ENCODE data around the gene NOXRED1.

Gene NOXRED1

GRCh38 chr14:77407158-77407557 is 16.2 kb downstream of the NOXRED1 start:
- no peak for DNase-seq

GRCh38 chr14:77406718-77407117 is 16.6 kb downstream of the NOXRED1 start:
- DNase-seq, result no peak

- no peak for DNase-seq
Measured at GRCh38 chr14:77406086-77406485, 17.2 kb downstream of the NOXRED1 start.

- DNase-seq, result no peak
Measured at GRCh38 chr14:77403768-77404167, 19.6 kb downstream of the NOXRED1 start.

- no peak for DNase-seq
Measured at GRCh38 chr14:77400216-77400615, 23.1 kb downstream of the NOXRED1 start.

GRCh38 chr14:77390188-77390587 is 33.1 kb downstream of the NOXRED1 start:
- no peak for DNase-seq

- no peak for DNase-seq
Measured at GRCh38 chr14:77378701-77379100, 44.6 kb downstream of the NOXRED1 start.

GRCh38 chr14:77377502-77377844 is 45.9 kb downstream of the NOXRED1 start:
- no peak for DNase-seq

GRCh38 chr14:77376771-77377501 is 46.4 kb downstream of the NOXRED1 start, which contains the start of the genes SAMD15 and TMED8:
Gene SAMD15 (plus strand): TSS chr14:77377379. CDS start chr14:77377419, 40 bp downstream.
Gene TMED8 (minus strand): TSS chr14:77377094. CDS start chr14:77377053, 41 bp downstream.
- DNase-seq, result peak; percentile 79

- DNase-seq, result peak; percentile 24
Measured at GRCh38 chr14:77375973-77376770, 47.2 kb downstream of the NOXRED1 start.

- DNase-seq, result no peak
Measured at GRCh38 chr14:77375164-77375950, 48.0 kb downstream of the NOXRED1 start.

GRCh38 chr14:77372304-77372841 is 51.0 kb downstream of the NOXRED1 start:
- no peak for DNase-seq

- no peak for DNase-seq
Measured at GRCh38 chr14:77369285-77369684, 54.0 kb downstream of the NOXRED1 start.

GRCh38 chr14:77364146-77364545 is 59.2 kb downstream of the NOXRED1 start:
- DNase-seq, result no peak

GRCh38 chr14:77359626-77360025 is 63.7 kb downstream of the NOXRED1 start:
- no peak for DNase-seq

- no peak for DNase-seq
Measured at GRCh38 chr14:77356899-77357298, 66.4 kb downstream of the NOXRED1 start.

GRCh38 chr14:77355811-77356210 is 67.5 kb downstream of the NOXRED1 start:
- DNase-seq, result no peak

- no peak for DNase-seq
Measured at GRCh38 chr14:77353469-77354141, 69.7 kb downstream of the NOXRED1 start.

- no peak for DNase-seq
Measured at GRCh38 chr14:77347751-77348150, 75.6 kb downstream of the NOXRED1 start.

- no peak for DNase-seq
Measured at GRCh38 chr14:77346495-77346894, 76.8 kb downstream of the NOXRED1 start.

GRCh38 chr14:77344377-77344996 is 78.8 kb downstream of the NOXRED1 start:
- DNase-seq, result no peak

Data from 8988T (cell line).